Pancreas (tissue), 10 donors: ENCODE data around the gene CELF4. TPM values are rescaled to one million over a fixed set of nuclear protein-coding genes. Genes with fewer than 3 reads are reported as not detected.
A peak's percentile ranks its signal among the peaks of the same experiment; 100 is the strongest.

ENCODE experiments used
- ATAC-seq, 4 donors: fragments of 200-7000 bp; cut with Tn5 transposase; one replicate each; pipeline versions ENCODE4 v1.8.0 to v1.9.1; 2020; ENCODE audit warnings: mild to moderate bottlenecking in 4 of 4, moderate library complexity in 4 of 4
- DNase-seq, 6 donors: peaks; one replicate each; pipeline ENCODE4 v3.0.0-alpha.2; 2020
- FAIRE-seq: peaks from 2 replicates; lab custom pipeline; 2012; peaks lifted over from hg19 to GRCh38; lab: Jason Lieb, UNC
- H3K27ac ChIP-seq, 4 donors: fragments of 200-600 bp; sonication (generic); 1 replicate in 3 of 4; 2 replicates in 1 of 4; pipeline versions ENCODE4 v1.5.0 to v1.8.0; 2020
- H3K27me3 ChIP-seq, 4 donors: fragments of 200-600 bp; one replicate each; pipeline ENCODE4 v1.8.0; 2021
- H3K36me3 ChIP-seq, 3 donors: fragments of 200-600 bp; sonication (generic) in 1 of 3; one replicate each; pipeline versions ENCODE4 v1.5.0 to v1.8.0; 2020 to 2021
- H3K4me1 ChIP-seq, 3 donors: fragments of 200-600 bp; one replicate each; pipeline ENCODE4 v1.8.0; 2021
- H3K4me3 ChIP-seq, 4 donors: fragments of 200-600 bp; sonication (generic) in 2 of 4; one replicate each; pipeline versions ENCODE4 v1.5.0 to v1.8.0; 2020 to 2021
- H3K9me3 ChIP-seq, 4 donors: fragments of 200-600 bp; one replicate each; pipeline ENCODE4 v1.8.0; 2021
- WGBS, 2 donors: extraction: QIAGEN DNeasy Blood & Tissue Kit; methylation state at CpG; one replicate each; pipeline ENCODE4 v1.1.7; 2013; 5-methylcytosine and 5-hydroxymethylcytosine counted together
- intact Hi-C, 3 donors: fragments of 100-400 bp; cut with DNase I; formaldehyde crosslinking; loops; one replicate each; pipeline versions ENCODE4 v1.11.1 to v1.14.2; 2022
- polyA plus RNA-seq, 2 donors: library from polyadenylated mRNA; stranded (reverse); fragments of 200-250 nt; gene quantifications; one replicate each; pipeline ENCODE4 v1.2.3, GENCODE V29; 2013
- total RNA-seq, 6 donors: library from RNA; stranded (reverse); fragmentation: NEBNext Ultra II Directional in 4 of 6; extraction: Animal tissue kit (Norgen Biotek cat#: 25700) in 4 of 6; gene quantifications; one replicate each; pipeline versions ENCODE4 v1.2.1 to v1.2.4, GENCODE V29; 2021 to 2023
- TF ChIP-seq, protein P1 (sequence below), 4 donors: fragments of 200-600 bp; sonication (generic) in 3 of 4; IDR thresholded peaks; one replicate each; pipeline versions ENCODE4 v1.5.0 to v1.8.0; 2021; ENCODE audit warnings: antibody characterized with exemption in 4 of 4
- donor health status: healthy with polysubstance abuse.
- donor health status: DM: no; HTN: no; CAD: no; lungs with moderate emphysema.
- donor health status: DM: no; HTN: no; CAD: no.
- donor health status: control.
- donor health status: control.
- donor health status: Bipolar disorder and iron deficiency.
- donor health status: DM: yes; HTN: yes; CAD: no.
- donor health status: DM: no; HTN: no; CAD: no.
- donor health status: DM: no; HTN: no; CAD: no.
- donor health status: DM: yes; HTN: yes; CAD: no.

CELF4 gene
- total and polyA plus RNA-seq, 8 donors: 1.0 to 10.0 (median 2.8) TPM

- no peaks in the 10 kb centered on the region for H3K4me1 ChIP-seq
- H3K27ac ChIP-seq: no peak overlapping the region
- H3K4me3 ChIP-seq: no peak overlapping the region
- WGBS, 2 donors: 41% methylated on average over 17 of the region's 17 CpGs
- no peaks in the 10 kb centered on the region for H3K27me3 ChIP-seq
- DNase-seq (no peak), FAIRE-seq (no peak), ATAC-seq (no peak)
- H3K36me3 ChIP-seq: no peaks in the 10 kb centered on the region
- intact Hi-C loops: no loop called here
- H3K9me3 ChIP-seq: no peaks in the 10 kb centered on the region
- TF ChIP-seq, protein P1, sequence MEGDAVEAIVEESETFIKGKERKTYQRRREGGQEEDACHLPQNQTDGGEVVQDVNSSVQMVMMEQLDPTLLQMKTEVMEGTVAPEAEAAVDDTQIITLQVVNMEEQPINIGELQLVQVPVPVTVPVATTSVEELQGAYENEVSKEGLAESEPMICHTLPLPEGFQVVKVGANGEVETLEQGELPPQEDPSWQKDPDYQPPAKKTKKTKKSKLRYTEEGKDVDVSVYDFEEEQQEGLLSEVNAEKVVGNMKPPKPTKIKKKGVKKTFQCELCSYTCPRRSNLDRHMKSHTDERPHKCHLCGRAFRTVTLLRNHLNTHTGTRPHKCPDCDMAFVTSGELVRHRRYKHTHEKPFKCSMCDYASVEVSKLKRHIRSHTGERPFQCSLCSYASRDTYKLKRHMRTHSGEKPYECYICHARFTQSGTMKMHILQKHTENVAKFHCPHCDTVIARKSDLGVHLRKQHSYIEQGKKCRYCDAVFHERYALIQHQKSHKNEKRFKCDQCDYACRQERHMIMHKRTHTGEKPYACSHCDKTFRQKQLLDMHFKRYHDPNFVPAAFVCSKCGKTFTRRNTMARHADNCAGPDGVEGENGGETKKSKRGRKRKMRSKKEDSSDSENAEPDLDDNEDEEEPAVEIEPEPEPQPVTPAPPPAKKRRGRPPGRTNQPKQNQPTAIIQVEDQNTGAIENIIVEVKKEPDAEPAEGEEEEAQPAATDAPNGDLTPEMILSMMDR (IDR thresholded peaks at IDR 0.05): no peak
Measured at GRCh38 chr18:37383846-37384595, 181.6 kb downstream of the CELF4 start.

GRCh38 chr18:37383036-37383785 lies 182.4 kb downstream of the CELF4 start:
- WGBS, 2 donors: 56 to 59% methylated on average over 8 of the region's 8 CpGs
- FAIRE-seq (no peak), DNase-seq (no peak), ATAC-seq (peak in 1 of 4 donors; percentile 30)
- Histone ChIP-seq H3K4me1 (no peaks in the 10 kb centered on the region), H3K4me3 (no peak overlapping the region), H3K9me3 (no peaks in the 10 kb centered on the region), H3K27ac (no peak overlapping the region), H3K36me3 (no peaks in the 10 kb centered on the region), H3K27me3 (no peaks in the 10 kb centered on the region)
- TF ChIP-seq, protein P1 (IDR thresholded peaks at IDR 0.05): no peak
- intact Hi-C loops: no loop called here

DNA sequence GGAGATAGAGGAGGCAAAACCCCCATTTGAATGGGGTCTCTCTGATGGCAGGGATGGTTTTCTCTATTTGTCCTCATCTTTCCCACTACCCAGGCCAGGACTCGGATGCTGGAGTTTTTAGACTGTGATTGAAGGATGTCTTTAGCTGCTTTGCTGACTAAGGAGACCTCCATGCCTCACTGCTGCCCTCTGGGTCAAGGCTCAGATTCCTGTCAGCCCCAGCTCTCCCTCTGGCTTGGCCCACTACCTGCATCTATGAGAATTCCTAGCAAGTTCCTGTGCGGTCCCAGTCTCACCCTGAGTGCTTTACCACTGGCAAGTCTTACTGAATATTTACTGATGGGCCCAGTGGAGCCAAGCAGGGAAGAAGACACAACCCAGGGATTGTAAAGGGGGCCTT lies 184.0 kb downstream of the CELF4 start:
- TF ChIP-seq, protein P1 (IDR thresholded peaks at IDR 0.05): no peak

DNA sequence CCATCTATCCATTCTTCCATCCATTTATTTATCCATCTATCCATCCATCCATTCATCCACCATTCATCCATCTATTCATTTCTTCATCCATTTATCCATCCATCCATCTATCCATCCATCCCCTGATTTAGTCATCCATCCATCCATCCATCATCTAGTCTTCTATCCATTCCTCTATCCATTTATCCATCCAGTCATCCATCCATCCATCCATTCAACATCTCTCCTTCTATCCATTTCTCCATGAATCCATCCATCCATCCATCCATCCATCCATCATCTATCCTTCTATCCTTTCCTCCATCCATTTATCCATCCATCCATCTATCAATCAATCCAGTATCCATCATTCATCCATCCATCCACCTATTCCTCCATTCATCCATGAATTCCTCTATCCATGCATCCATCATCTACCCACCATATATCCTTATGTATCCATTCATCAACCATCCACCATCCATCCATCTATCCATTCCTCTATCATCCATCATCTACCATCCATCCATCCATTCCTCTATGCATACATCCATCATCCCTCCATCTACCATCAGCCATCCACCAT lies 185.0 kb downstream of the CELF4 start:
- H3K27me3 ChIP-seq: no peaks in the 10 kb centered on the region
- no peaks in the 10 kb centered on the region for H3K4me1 ChIP-seq
- no peak for ATAC-seq
- no peak for FAIRE-seq
- no peak overlapping the region for H3K27ac ChIP-seq
- no peaks in the 10 kb centered on the region for H3K9me3 ChIP-seq
- no peak for DNase-seq
- intact Hi-C loops: no loop called here
- TF ChIP-seq, protein P1 (IDR thresholded peaks at IDR 0.05): no peak
- no peaks in the 10 kb centered on the region for H3K36me3 ChIP-seq
- H3K4me3 ChIP-seq: no peak overlapping the region

More for the DNA sequence above, 184.0 kb downstream of the CELF4 start:
- DNase-seq (no peak), FAIRE-seq (no peak), ATAC-seq (no peak)
- Histone ChIP-seq H3K36me3 (no peaks in the 10 kb centered on the region), H3K9me3 (no peaks in the 10 kb centered on the region), H3K4me3 (no peak overlapping the region), H3K27me3 (no peaks in the 10 kb centered on the region), H3K27ac (no peak overlapping the region), H3K4me1 (no peaks in the 10 kb centered on the region)
- WGBS, 2 donors: 65 to 71% methylated on average over 2 of the region's 2 CpGs
- intact Hi-C loops: no loop called here
